Measurements from ENCODE around the gene LRRC74A. TPM values are rescaled to one million over a fixed set of nuclear protein-coding genes. Genes with fewer than 3 reads are reported as not detected.
A peak's percentile ranks its signal among the peaks of the same experiment; 100 is the strongest.

The LRRC74A gene
- total and polyA plus RNA-seq, 10 of the 15 experiments (the other 5 are each of a cell fraction or from before 2014, with no cell fraction given) = not detected

GRCh38 chr14:76904740-76905569 is 78.7 kb downstream of the LRRC74A start (continued):
- TF ChIP-seq ATF2 (IDR thresholded peaks at IDR 0.05; ENCODE audit: low read length) (peak; percentile 53), E2F4 (IDR thresholded peaks at IDR 0.05; ENCODE audit: low read depth, low read length) (no peak), NFIC (IDR thresholded peaks at IDR 0.05; ENCODE audit: low read depth, low read length) (no peak), NR2C2 (IDR thresholded peaks at IDR 0.05; ENCODE audit: borderline replicate concordance, control insufficient read depth, insufficient read length, low read depth) (no peak), ZSCAN29 (IDR thresholded peaks at IDR 0.05) (no peak), CEBPZ (IDR thresholded peaks at IDR 0.05; ENCODE audit: low read depth, low read length) (no peak), HDAC6 (IDR thresholded peaks at IDR 0.05; ENCODE audit: unreplicated experiment) (no peak), E2F8 (IDR thresholded peaks at IDR 0.05; ENCODE audit: low read depth, partially characterized antibody) (no peak), ETV6 (conservative IDR thresholded peaks at IDR 0.05 in 1 of 2, IDR thresholded peaks at IDR 0.05 in 1 of 2; ENCODE audit: borderline replicate concordance in 1 of 2, low read depth in 1 of 2) (peak in 1 of 2 experiments; percentile 76; a peak in 2 of 4 replicates), CREM (IDR thresholded peaks at IDR 0.05; ENCODE audit: low read depth) (peak; percentile 54; the same call in 1 of the 2 replicates), IRF3 (IDR thresholded peaks at IDR 0.05) (no peak), ZNF217 (IDR thresholded peaks at IDR 0.05) (no peak), DPF2 (IDR thresholded peaks at IDR 0.05) (0 out of 2 replicates have a peak, but pooled peaks have one; percentile 40), REST (IDR thresholded peaks at IDR 0.05; ENCODE audit: low read depth, low read length) (no peak)
